ENCODE measurements around the gene GREB1L.

- TF ChIP-seq CTCF (IDR thresholded peaks at IDR 0.05; ENCODE audit: extremely low read depth in 1 of 2, insufficient read depth in 1 of 2, low read depth in 1 of 2, low read length in 2 of 2) (no peak), EZH2 (IDR thresholded peaks at IDR 0.05; ENCODE audit: borderline replicate concordance, low read depth, low read length, severe bottlenecking) (no peak), MAX (IDR thresholded peaks at IDR 0.05; ENCODE audit: insufficient read depth, insufficient read length) (no peak), POLR2AphosphoS5 (IDR thresholded peaks at IDR 0.05; ENCODE audit: insufficient read depth, low read depth, low read length) (no peak), MYC (IDR thresholded peaks at IDR 0.05; ENCODE audit: low read depth, low read length) (no peak), POLR2A (IDR thresholded peaks at IDR 0.05; ENCODE audit: low read depth, low read length) (no peak), JUN (IDR thresholded peaks at IDR 0.05; ENCODE audit: borderline replicate concordance, insufficient read depth, insufficient read length, low read depth) (no peak)
Observed at GRCh38 chr18:21291106-21291505, 49.1 kb downstream of the GREB1L start.
